IMR-90 (cell line): ENCODE results near the gene UBALD1. TPM values are rescaled to one million over a fixed set of nuclear protein-coding genes. Genes with fewer than 3 reads are reported as not detected.
A peak's percentile ranks its signal among the peaks of the same experiment; 100 is the strongest.

Source experiments
- ATAC-seq: fragments of 200-7000 bp; cut with Tn5 transposase; 2 replicates; pipeline ENCODE4 v1.9.1; 2020; ENCODE audit warnings: low read depth, mild to moderate bottlenecking, moderate library complexity
- BruUV-seq: library from RNA; stranded (reverse); fragments of 400-500 nt; replicated peaks from 2 replicates; lab custom pipeline; 2021; lab: Mats Ljungman, UMichigan
- CTCF ChIA-PET: fragments of 300-600 bp; formaldehyde crosslinking; extraction: SDS; loops from one replicate; lab custom pipeline; 2021; ENCODE audit warnings: antibody characterized with exemption; lab: Yijun Ruan, JAX
- POLR2A ChIA-PET: fragments of 300-600 bp; sonication (Branson Sonifier 250); formaldehyde crosslinking; loops from one replicate; lab custom pipeline; 2022; ENCODE audit warnings: antibody characterized with exemption; ENCODE audit not compliant: unreplicated experiment; lab: Charles Lee
- DNase-seq: peaks from one replicate; pipeline ENCODE4 v3.0.0; 2013
- H2AFZ ChIP-seq: replicated peaks from 2 replicates; pipeline ENCODE3; 2013; ENCODE audit warnings: low read length, mild to moderate bottlenecking; ENCODE audit not compliant: poor library complexity
- H2AK5ac ChIP-seq: 2 replicates; pipeline ENCODE4 v1.6.1; 2013; ENCODE audit warnings: low read depth, low read length, inconsistent platforms
- H2AK9ac ChIP-seq: replicated peaks from 2 replicates; pipeline ENCODE3; 2013; ENCODE audit warnings: mild to moderate bottlenecking, low read depth, low read length, moderate library complexity; ENCODE audit not compliant: poor library complexity
- H2BK120ac ChIP-seq: 2 replicates; pipeline ENCODE4 v1.6.1; 2013; ENCODE audit warnings: low read depth, low read length, inconsistent platforms
- H2BK15ac ChIP-seq: 3 replicates; pipeline ENCODE4 v1.6.1; 2013; ENCODE audit warnings: low read depth, low read length, inconsistent platforms
- H2BK20ac ChIP-seq: 2 replicates; pipeline ENCODE4 v1.6.1; 2013; ENCODE audit warnings: low read depth, mild to moderate bottlenecking, inconsistent platforms, low read length, moderate library complexity
- H2BK5ac ChIP-seq: 2 replicates; pipeline ENCODE4 v1.6.1; 2013; ENCODE audit warnings: mild to moderate bottlenecking, low read depth, low read length, inconsistent platforms; ENCODE audit not compliant: poor library complexity, severe bottlenecking
- H3K14ac ChIP-seq: replicated peaks from 2 replicates; pipeline ENCODE4 v1.6.1; 2013; ENCODE audit warnings: low read depth, low read length, inconsistent platforms
- H3K18ac ChIP-seq: 2 replicates; pipeline ENCODE4 v1.6.1; 2013; ENCODE audit warnings: low read depth, low read length, control low read depth
- H3K23ac ChIP-seq: 2 replicates; pipeline ENCODE4 v1.6.1; 2013; ENCODE audit warnings: low read depth, low read length, inconsistent platforms
- H3K27ac ChIP-seq: 2 replicates; pipeline ENCODE4 v1.5.1; 2013; ENCODE audit warnings: mild to moderate bottlenecking, control low read depth, low read length; ENCODE audit not compliant: insufficient read depth
- H3K27me3 ChIP-seq: 2 replicates; pipeline ENCODE4 v1.6.1; 2013; ENCODE audit warnings: low read length; ENCODE audit not compliant: control insufficient read depth, insufficient read depth
- H3K36me3 ChIP-seq: 2 replicates; pipeline ENCODE4 v1.6.1; 2013; ENCODE audit warnings: low read length, mixed read lengths; ENCODE audit not compliant: control insufficient read depth, insufficient read depth
- H3K4ac ChIP-seq: 2 replicates; pipeline ENCODE4 v1.6.1; 2013; ENCODE audit warnings: low read depth, low read length, inconsistent platforms
- H3K4me1 ChIP-seq: 2 replicates; pipeline ENCODE4 v1.6.1; 2013; ENCODE audit warnings: low read length, mixed read lengths; ENCODE audit not compliant: control insufficient read depth, insufficient read depth
- H3K4me2 ChIP-seq: 2 replicates; pipeline ENCODE4 v1.6.1; 2013; ENCODE audit warnings: low read depth, mild to moderate bottlenecking, control low read depth, low read length, moderate library complexity
- H3K4me3 ChIP-seq: 2 replicates; pipeline ENCODE4 v1.5.1; 2013; ENCODE audit warnings: low read depth, mild to moderate bottlenecking, control low read depth, low read length, moderate library complexity; ENCODE audit not compliant: insufficient read depth
- H3K56ac ChIP-seq: 2 replicates; pipeline ENCODE4 v1.6.1; 2013; ENCODE audit warnings: low read length, inconsistent platforms; ENCODE audit not compliant: insufficient read depth; ENCODE audit errors: extremely low read depth
- H3K79me1 ChIP-seq, 2 experiments: 2 replicates each; pipeline ENCODE4 v1.6.1; 2013; ENCODE audit warnings: low read length in 2 of 2, inconsistent platforms in 1 of 2, low read depth in 1 of 2
- H3K9ac ChIP-seq: 2 replicates; pipeline ENCODE4 v1.6.1; 2013; ENCODE audit warnings: low read depth, low read length, control low read depth
- H3K9me1 ChIP-seq: 2 replicates; pipeline ENCODE4 v1.6.1; 2013; ENCODE audit warnings: low read length, inconsistent platforms; ENCODE audit not compliant: insufficient read depth
- H3K9me3 ChIP-seq: 2 replicates; pipeline ENCODE4 v1.6.1; 2013; ENCODE audit warnings: low read length; ENCODE audit not compliant: control insufficient read depth, insufficient read depth
- H4K20me1 ChIP-seq: 2 replicates; pipeline ENCODE4 v1.6.1; 2013; ENCODE audit warnings: low read length, inconsistent platforms; ENCODE audit not compliant: insufficient read depth
- H4K5ac ChIP-seq: 2 replicates; pipeline ENCODE4 v1.6.1; 2013; ENCODE audit warnings: mild to moderate bottlenecking, low read depth, low read length, control low read depth
- H4K8ac ChIP-seq, 2 experiments: 2 replicates each; pipeline ENCODE4 v1.6.1; 2013; ENCODE audit warnings: low read depth in 2 of 2, low read length in 2 of 2, control low read depth in 1 of 2, inconsistent platforms in 1 of 2
- H4K91ac ChIP-seq: 2 replicates; pipeline ENCODE4 v1.6.1; 2013; ENCODE audit warnings: low read depth, low read length, inconsistent platforms; ENCODE audit not compliant: insufficient read depth
- CEBPB ChIP-seq: IDR thresholded peaks from 2 replicates; pipeline ENCODE4 v1.6.1; 2012; ENCODE audit warnings: low read depth, low read length, improper control_type of control experiment
- CHD1 ChIP-seq: IDR thresholded peaks from 2 replicates; pipeline ENCODE4 v1.6.1; 2012; ENCODE audit warnings: low read depth, low read length, improper control_type of control experiment
- ELK1 ChIP-seq: fragments of 150-350 bp; IDR thresholded peaks from 2 replicates; pipeline ENCODE4 v1.6.1; 2016; ENCODE audit warnings: low read depth, mild to moderate bottlenecking, low read length, moderate library complexity, borderline replicate concordance
- FOS ChIP-seq: fragments of 150-350 bp; IDR thresholded peaks from 2 replicates; pipeline ENCODE4 v1.6.1; 2016; ENCODE audit warnings: low read depth, low read length
- MAFK ChIP-seq: IDR thresholded peaks from 2 replicates; pipeline ENCODE4 v1.6.1; 2012; ENCODE audit warnings: low read depth, low read length, improper control_type of control experiment
- MAZ ChIP-seq: IDR thresholded peaks from 2 replicates; pipeline ENCODE4 v1.6.1; 2012; ENCODE audit warnings: low read depth, mild to moderate bottlenecking, low read length, improper control_type of control experiment, moderate library complexity, borderline replicate concordance
- RAD21 ChIP-seq: IDR thresholded peaks from 2 replicates; pipeline ENCODE4 v1.6.1; 2012; ENCODE audit warnings: low read length, improper control_type of control experiment
- RCOR1 ChIP-seq: IDR thresholded peaks from 2 replicates; pipeline ENCODE4 v1.6.1; 2012; ENCODE audit warnings: mild to moderate bottlenecking, low read length, improper control_type of control experiment; ENCODE audit not compliant: insufficient replicate concordance
- RFX5 ChIP-seq: IDR thresholded peaks from 2 replicates; pipeline ENCODE4 v1.8.0; 2012; ENCODE audit warnings: low read depth, mild to moderate bottlenecking, low read length, moderate library complexity
- USF2 ChIP-seq: fragments of 150-350 bp; IDR thresholded peaks from 2 replicates; pipeline ENCODE4 v1.6.1; 2017; ENCODE audit warnings: mild to moderate bottlenecking, antibody characterized with exemption, low read length, low read depth
- WGBS, 2 experiments: methylation state at CpG; one replicate each; pipeline versions ENCODE4 v1.1.5 to v1.1.7; 2013; ENCODE audit warnings: missing lambda C conversion rate in 2 of 2; ENCODE audit not compliant: insufficient read length in 1 of 2; ENCODE audit errors: extremely low coverage in 2 of 2; 5-methylcytosine and 5-hydroxymethylcytosine counted together
- dilution Hi-C: fragments of 300-500 bp; cut with HindIII; formaldehyde crosslinking; loops from one replicate; pipeline ENCODE4 v1.14.3; 2018; ENCODE audit warnings: low sequenced_read_pairs; ENCODE audit not compliant: unreplicated experiment
- in situ Hi-C: fragments of 300-500 bp; cut with MboI; formaldehyde crosslinking; loops from 3 replicates; pipeline ENCODE4 v1.14.3; 2019; ENCODE audit warnings: low sequenced_read_pairs, inconsistent platforms, mixed read lengths
- intact Hi-C: fragments of 100-400 bp; cut with micrococcal nuclease; formaldehyde crosslinking; loops from 2 replicates; pipeline ENCODE4 v1.10.0; 2022
- polyA plus RNA-seq, 3 experiments: library from polyadenylated mRNA; depleted of rRNA; stranded (reverse); fragments of >200 nt; gene quantifications; 2 replicates each; pipeline ENCODE4 v1.2.3, GENCODE V29; 2012; ENCODE audit warnings: low replicate concordance in 1 of 3
- total RNA-seq: library from RNA; depleted of rRNA; stranded (reverse); fragments of >200 nt; gene quantifications from 2 replicates; pipeline ENCODE4 v1.2.3, GENCODE V29; 2012

The UBALD1 gene
- total and polyA plus RNA-seq, 2 of the 4 experiments (the other 2 are of a cell fraction) = 1.3 to 14.5 TPM

- Histone ChIP-seq H4K20me1 (peaks cover 42% of the 10 kb centered on the region), H3K56ac (no peak overlapping the region), H3K9me1 (no peaks in the 10 kb centered on the region), H2AK9ac (peak overlapping the region; percentile 42), H2BK15ac (no peak overlapping the region), H3K4me1 (no peaks in the 10 kb centered on the region), H4K5ac (no peak overlapping the region), H3K4me3 (no peak overlapping the region), H3K36me3 (peaks cover 55% of the 10 kb centered on the region), H3K14ac (no peak overlapping the region), H3K4ac (no peak overlapping the region), H2BK5ac (no peak overlapping the region), H3K23ac (no peak overlapping the region), H2BK20ac (no peak overlapping the region), H4K8ac (no peak overlapping the region), H3K18ac (no peak overlapping the region), H3K27ac (no peak overlapping the region), H3K79me1 (peaks cover 6 to 40% of the 10 kb centered on the region in 2 experiments; a peak in 3 of 4 replicates), H2BK120ac (no peak overlapping the region), H3K27me3 (no peaks in the 10 kb centered on the region), H2AFZ (no peak overlapping the region), H3K9ac (no peak overlapping the region), H4K91ac (no peak overlapping the region), H3K4me2 (no peak overlapping the region), H2AK5ac (no peak overlapping the region), H3K9me3 (no peaks in the 10 kb centered on the region)
- ChIA-PET POLR2A (no interaction called here), CTCF (no interaction called here)
- in situ Hi-C loops (no loop called here), dilution Hi-C loops (no loop called here), intact Hi-C loops (no loop called here)
- BruUV-seq = no TSS peak
- ATAC-seq (no peak), DNase-seq (no peak)
- TF ChIP-seq USF2 (no peak), FOS (no peak), CHD1 (no peak), RCOR1 (no peak), MAZ (no peak), RAD21 (no peak), RFX5 (no peak), MAFK (no peak), CEBPB (no peak), ELK1 (no peak)
- WGBS, 2 experiments = 91% methylated on average over 4 of the region's 13 CpGs; no CpG with 5 or more reads in 1 of the 2 experiments
Measured at GRCh38 chr16:4651827-4652226, 37.1 kb upstream of the UBALD1 start.
